HepG2 (cell line): Measurements from ENCODE around the gene NRN1L. TPM values are rescaled to one million over a fixed set of nuclear protein-coding genes. Genes with fewer than 3 reads are reported as not detected.

Experiments used
- CEBPG ChIP-seq: IDR thresholded peaks from 2 replicates; pipeline ENCODE4 v1.6.1; 2016
- GABPA ChIP-seq, 2 experiments: IDR thresholded peaks; 2 replicates each; pipeline ENCODE4 v1.6.1; 2011 to 2016; ENCODE audit warnings: low read depth in 2 of 2, low read length in 1 of 2, missing biosample characterization in 1 of 2, missing genetic modification characterization in 1 of 2
- HMGXB4 ChIP-seq, 2 experiments: sonication (generic) in 1 of 2; formaldehyde crosslinking in 1 of 2; IDR thresholded peaks; 2 replicates each; pipeline versions ENCODE4 v1.4.0 to v1.6.1; 2018 to 2020; ENCODE audit warnings: missing genetic modification reagents in 2 of 2, borderline replicate concordance in 1 of 2, low read depth in 1 of 2, mild to moderate bottlenecking in 1 of 2, missing biosample characterization in 1 of 2
- JUND ChIP-seq: sonication (generic); formaldehyde crosslinking; IDR thresholded peaks from 2 replicates; pipeline ENCODE4 v1.8.0; 2022; ENCODE audit warnings: mild to moderate bottlenecking, missing genetic modification reagents
- MIXL1 ChIP-seq: IDR thresholded peaks from 2 replicates; pipeline ENCODE4 v1.6.1; 2016
- NFATC3 ChIP-seq: sonication (generic); formaldehyde crosslinking; IDR thresholded peaks from 2 replicates; pipeline ENCODE4 v1.5.1; 2020; ENCODE audit warnings: mild to moderate bottlenecking, missing genetic modification reagents
- PITX1 ChIP-seq: sonication (generic); formaldehyde crosslinking; IDR thresholded peaks from 2 replicates; pipeline ENCODE4 v1.5.1; 2020; ENCODE audit warnings: mild to moderate bottlenecking, missing genetic modification reagents
- RELA ChIP-seq: sonication (generic); formaldehyde crosslinking; IDR thresholded peaks from 2 replicates; pipeline ENCODE4 v1.4.0; 2020; ENCODE audit warnings: missing genetic modification reagents
- SP4 ChIP-seq: sonication (generic); formaldehyde crosslinking; IDR thresholded peaks from 2 replicates; pipeline ENCODE4 v1.8.1; 2023; ENCODE audit warnings: mild to moderate bottlenecking, missing genetic modification reagents
- TBL1XR1 ChIP-seq: fragments of 150-350 bp; IDR thresholded peaks from 2 replicates; pipeline ENCODE4 v1.6.1; 2014; ENCODE audit warnings: borderline replicate concordance, low read length; ENCODE audit not compliant: partially characterized antibody
- TEAD3 ChIP-seq: optimal IDR thresholded peaks from 2 replicates; pipeline ENCODE3; 2016; ENCODE audit warnings: borderline replicate concordance
- TSC22D2 ChIP-seq: sonication (generic); formaldehyde crosslinking; IDR thresholded peaks from 2 replicates; pipeline ENCODE4 v1.5.1; 2020; ENCODE audit warnings: missing genetic modification reagents, mild to moderate bottlenecking, borderline replicate concordance
- ZBTB46 ChIP-seq: sonication (generic); formaldehyde crosslinking; IDR thresholded peaks from 2 replicates; pipeline ENCODE4 v1.4.0; 2020; ENCODE audit warnings: mild to moderate bottlenecking, missing genetic modification reagents, borderline replicate concordance
- ZBTB7A ChIP-seq: sonication (generic); formaldehyde crosslinking; IDR thresholded peaks from 2 replicates; pipeline ENCODE4 v1.8.0; 2022; ENCODE audit warnings: mild to moderate bottlenecking, missing genetic modification reagents
- ZFP90 ChIP-seq: sonication (generic); formaldehyde crosslinking; IDR thresholded peaks from 2 replicates; pipeline ENCODE4 v1.8.0; 2022; ENCODE audit warnings: missing genetic modification reagents, mild to moderate bottlenecking, inconsistent platforms, borderline replicate concordance
- ZNF10 ChIP-seq: sonication (generic); formaldehyde crosslinking; IDR thresholded peaks from 2 replicates; pipeline ENCODE4 v1.4.0; 2020; ENCODE audit warnings: mild to moderate bottlenecking, low read depth, missing genetic modification reagents, borderline replicate concordance
- ZNF17 ChIP-seq: sonication (generic); formaldehyde crosslinking; IDR thresholded peaks from 2 replicates; pipeline ENCODE4 v1.5.0; 2020; ENCODE audit warnings: mild to moderate bottlenecking, missing genetic modification reagents
- ZNF296 ChIP-seq: sonication (generic); formaldehyde crosslinking; conservative IDR thresholded peaks from 2 replicates; pipeline ENCODE4 v1.5.0; 2020; ENCODE audit warnings: mild to moderate bottlenecking, missing genetic modification reagents
- ZNF749 ChIP-seq: sonication (generic); formaldehyde crosslinking; IDR thresholded peaks from 2 replicates; pipeline ENCODE4 v1.8.0; 2022; ENCODE audit warnings: mild to moderate bottlenecking, missing genetic modification reagents, moderate library complexity, borderline replicate concordance
- ZNF773 ChIP-seq: sonication (generic); formaldehyde crosslinking; IDR thresholded peaks from 2 replicates; pipeline ENCODE4 v1.4.0; 2020; ENCODE audit warnings: missing genetic modification reagents, borderline replicate concordance
- ZNF816 ChIP-seq: sonication (generic); formaldehyde crosslinking; IDR thresholded peaks from 2 replicates; pipeline ENCODE4 v1.8.0; 2022; ENCODE audit warnings: missing genetic modification reagents, mild to moderate bottlenecking, borderline replicate concordance
- ZNF841 ChIP-seq: sonication (generic); formaldehyde crosslinking; IDR thresholded peaks from 2 replicates; pipeline ENCODE4 v1.8.1; 2023; ENCODE audit warnings: missing genetic modification reagents, borderline replicate concordance
- ZUFSP ChIP-seq: sonication (generic); formaldehyde crosslinking; IDR thresholded peaks from 2 replicates; pipeline ENCODE4 v1.9.0; 2021; ENCODE audit warnings: missing genetic modification reagents, mild to moderate bottlenecking, borderline replicate concordance
- polyA plus RNA-seq, 8 experiments: library from polyadenylated mRNA; depleted of rRNA in 3 of 8; stranded (reverse) in 7 of 8; unstranded in 1 of 8; fragments of >200 nt; fragmentation: Illumina TruSeq in 4 of 8; extraction: Trizol in 4 of 8; gene quantifications; 2 replicates each; pipeline versions ENCODE4 v1.2.1 to v1.2.3, GENCODE V29; 2011 to 2016; ENCODE audit warnings: low read depth in 4 of 8, missing spikeins in 1 of 8, mixed read lengths in 1 of 8; ENCODE audit not compliant: insufficient read depth in 1 of 8
- total RNA-seq, 5 experiments: library from RNA; depleted of rRNA; stranded (reverse); fragments of >200 nt; fragmentation: Illumina TruSeq; extraction: Trizol; gene quantifications; 2 replicates each; pipeline ENCODE4 v1.2.3, GENCODE V29; 2016; ENCODE audit warnings: low read depth in 1 of 5

The NRN1L gene
- total and polyA plus RNA-seq, 2 of the 13 experiments (the other 11 are each of a cell fraction or from before 2014, with no cell fraction given): 0.53 to 1.2 TPM

DNA sequence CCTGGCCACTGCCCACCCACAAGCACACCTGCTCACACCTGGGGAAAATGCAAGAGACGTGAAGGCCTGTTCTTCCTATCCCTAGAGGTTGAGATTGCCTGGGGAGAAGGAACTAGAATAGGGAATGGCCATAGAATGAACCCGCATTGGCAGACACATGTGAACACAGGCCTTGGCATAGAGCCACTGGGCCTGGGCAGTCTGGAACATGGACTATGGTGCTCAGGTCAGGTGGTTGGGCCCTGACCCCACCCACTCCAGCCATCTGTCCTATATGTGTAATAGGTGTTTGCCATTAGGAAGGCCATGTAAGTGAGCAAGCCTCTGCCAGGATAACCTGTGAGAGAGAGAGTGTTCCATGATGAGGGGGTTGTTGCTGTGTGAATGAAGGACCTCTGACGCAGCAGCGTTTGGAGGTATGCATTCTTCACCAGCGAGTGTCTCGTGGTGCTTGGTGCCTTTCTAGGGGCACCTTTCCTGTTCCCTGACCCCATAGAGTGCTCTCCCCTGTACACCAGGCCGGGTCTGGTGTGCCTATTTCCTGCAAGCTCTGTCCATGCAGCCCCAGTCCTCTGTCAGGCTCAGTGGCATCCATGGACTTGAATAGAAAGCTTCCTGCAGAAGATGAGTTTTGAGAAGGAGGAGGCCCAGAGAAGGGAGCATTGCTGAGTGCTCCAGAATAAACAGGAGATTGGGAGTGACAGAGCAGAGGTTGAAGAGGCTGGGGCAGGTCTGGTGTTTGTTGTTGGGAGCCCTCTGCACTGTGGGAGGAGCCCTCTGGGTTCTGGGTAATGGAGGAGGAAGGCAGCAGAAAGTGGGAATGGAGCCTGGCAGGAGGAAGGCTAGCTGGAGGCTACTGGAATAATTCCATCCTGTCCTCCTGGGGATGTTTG, 31.4 kb downstream of the NRN1L start (continued):
- TF ChIP-seq HMGXB4 (CRISPR knock-in tag; IDR thresholded peaks at IDR 0.05; ENCODE audit: borderline replicate concordance in 1 of 2, low read depth in 1 of 2): no peak
- no peak for TF ChIP-seq GABPA (IDR thresholded peaks at IDR 0.05; ENCODE audit: low read depth, low read length)
- TF ChIP-seq GABPA (CRISPR knock-in tag; IDR thresholded peaks at IDR 0.05; ENCODE audit: low read depth): no peak
- TF ChIP-seq ZBTB7A (CRISPR knock-in tag): no peak
- no peak for TF ChIP-seq ZFP90 (CRISPR knock-in tag)
- no peak for TF ChIP-seq ZNF816 (CRISPR knock-in tag)
- no peak for TF ChIP-seq ZNF10 (CRISPR knock-in tag)
- no peak for TF ChIP-seq TBL1XR1
- no peak for TF ChIP-seq CEBPG (CRISPR knock-in tag)
- TF ChIP-seq ZBTB46 (CRISPR knock-in tag): no peak
- TF ChIP-seq ZNF841: no peak
- TF ChIP-seq JUND (CRISPR knock-in tag): no peak
- no peak for TF ChIP-seq TEAD3 (CRISPR knock-in tag)
- TF ChIP-seq TSC22D2 (CRISPR knock-in tag): no peak
- TF ChIP-seq PITX1 (CRISPR knock-in tag): 0 out of 2 replicates have a peak, but pooled peaks have one; percentile 28
- no peak for TF ChIP-seq NFATC3
- no peak for TF ChIP-seq ZNF17
- no peak for TF ChIP-seq ZNF296 (CRISPR knock-in tag)
- no peak for TF ChIP-seq ZNF773 (CRISPR knock-in tag)
- TF ChIP-seq RELA (CRISPR knock-in tag): no peak
- TF ChIP-seq ZNF749: no peak
- no peak for TF ChIP-seq ZUFSP (CRISPR knock-in tag)
- TF ChIP-seq MIXL1 (CRISPR knock-in tag): no peak
- 0 out of 2 replicates have a peak, but pooled peaks have one; percentile 15 for TF ChIP-seq SP4
